GM12878 (cell line): Measurements from ENCODE around the gene CXCL8.

Experiments used
- SMC3 ChIP-seq: IDR thresholded peaks from 2 replicates; pipeline ENCODE4 v1.6.1; 2011; ENCODE audit warnings: low read length, improper control_type of control experiment, borderline replicate concordance
- TF ChIP-seq, protein P1 (sequence below): fragments of 450-650 bp; IDR thresholded peaks from 2 replicates; pipeline ENCODE4 v1.6.1; 2016; ENCODE audit warnings: mild to moderate bottlenecking
- TF ChIP-seq, protein P2 (sequence below): IDR thresholded peaks from 2 replicates; pipeline ENCODE4 v1.6.1; 2012; ENCODE audit warnings: improper control_type of control experiment, low read depth, low read length; ENCODE audit not compliant: insufficient replicate concordance

DNA sequence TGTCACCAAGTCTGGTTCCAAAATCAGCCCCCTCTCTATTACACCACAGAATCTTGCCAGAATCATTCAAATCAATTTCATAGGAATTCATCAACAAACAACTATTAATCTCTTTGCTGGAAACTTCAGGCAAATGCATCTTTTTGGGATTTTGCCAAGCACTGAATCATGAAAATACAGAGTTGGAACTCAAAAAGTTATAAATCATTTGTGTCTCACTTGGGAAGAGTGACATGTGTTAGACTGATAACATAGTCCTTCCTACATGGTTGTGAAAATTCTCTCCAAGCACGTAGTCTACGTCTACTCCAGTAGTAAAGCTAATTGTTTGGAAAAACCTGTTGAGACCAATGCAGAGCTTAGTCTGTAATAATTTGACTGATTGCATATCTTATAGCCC lies 19.0 kb downstream of the CXCL8 start:
- TF ChIP-seq, protein P1, sequence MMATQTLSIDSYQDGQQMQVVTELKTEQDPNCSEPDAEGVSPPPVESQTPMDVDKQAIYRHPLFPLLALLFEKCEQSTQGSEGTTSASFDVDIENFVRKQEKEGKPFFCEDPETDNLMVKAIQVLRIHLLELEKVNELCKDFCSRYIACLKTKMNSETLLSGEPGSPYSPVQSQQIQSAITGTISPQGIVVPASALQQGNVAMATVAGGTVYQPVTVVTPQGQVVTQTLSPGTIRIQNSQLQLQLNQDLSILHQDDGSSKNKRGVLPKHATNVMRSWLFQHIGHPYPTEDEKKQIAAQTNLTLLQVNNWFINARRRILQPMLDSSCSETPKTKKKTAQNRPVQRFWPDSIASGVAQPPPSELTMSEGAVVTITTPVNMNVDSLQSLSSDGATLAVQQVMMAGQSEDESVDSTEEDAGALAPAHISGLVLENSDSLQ, result no peak
- no peak for TF ChIP-seq SMC3
- TF ChIP-seq, protein P2, sequence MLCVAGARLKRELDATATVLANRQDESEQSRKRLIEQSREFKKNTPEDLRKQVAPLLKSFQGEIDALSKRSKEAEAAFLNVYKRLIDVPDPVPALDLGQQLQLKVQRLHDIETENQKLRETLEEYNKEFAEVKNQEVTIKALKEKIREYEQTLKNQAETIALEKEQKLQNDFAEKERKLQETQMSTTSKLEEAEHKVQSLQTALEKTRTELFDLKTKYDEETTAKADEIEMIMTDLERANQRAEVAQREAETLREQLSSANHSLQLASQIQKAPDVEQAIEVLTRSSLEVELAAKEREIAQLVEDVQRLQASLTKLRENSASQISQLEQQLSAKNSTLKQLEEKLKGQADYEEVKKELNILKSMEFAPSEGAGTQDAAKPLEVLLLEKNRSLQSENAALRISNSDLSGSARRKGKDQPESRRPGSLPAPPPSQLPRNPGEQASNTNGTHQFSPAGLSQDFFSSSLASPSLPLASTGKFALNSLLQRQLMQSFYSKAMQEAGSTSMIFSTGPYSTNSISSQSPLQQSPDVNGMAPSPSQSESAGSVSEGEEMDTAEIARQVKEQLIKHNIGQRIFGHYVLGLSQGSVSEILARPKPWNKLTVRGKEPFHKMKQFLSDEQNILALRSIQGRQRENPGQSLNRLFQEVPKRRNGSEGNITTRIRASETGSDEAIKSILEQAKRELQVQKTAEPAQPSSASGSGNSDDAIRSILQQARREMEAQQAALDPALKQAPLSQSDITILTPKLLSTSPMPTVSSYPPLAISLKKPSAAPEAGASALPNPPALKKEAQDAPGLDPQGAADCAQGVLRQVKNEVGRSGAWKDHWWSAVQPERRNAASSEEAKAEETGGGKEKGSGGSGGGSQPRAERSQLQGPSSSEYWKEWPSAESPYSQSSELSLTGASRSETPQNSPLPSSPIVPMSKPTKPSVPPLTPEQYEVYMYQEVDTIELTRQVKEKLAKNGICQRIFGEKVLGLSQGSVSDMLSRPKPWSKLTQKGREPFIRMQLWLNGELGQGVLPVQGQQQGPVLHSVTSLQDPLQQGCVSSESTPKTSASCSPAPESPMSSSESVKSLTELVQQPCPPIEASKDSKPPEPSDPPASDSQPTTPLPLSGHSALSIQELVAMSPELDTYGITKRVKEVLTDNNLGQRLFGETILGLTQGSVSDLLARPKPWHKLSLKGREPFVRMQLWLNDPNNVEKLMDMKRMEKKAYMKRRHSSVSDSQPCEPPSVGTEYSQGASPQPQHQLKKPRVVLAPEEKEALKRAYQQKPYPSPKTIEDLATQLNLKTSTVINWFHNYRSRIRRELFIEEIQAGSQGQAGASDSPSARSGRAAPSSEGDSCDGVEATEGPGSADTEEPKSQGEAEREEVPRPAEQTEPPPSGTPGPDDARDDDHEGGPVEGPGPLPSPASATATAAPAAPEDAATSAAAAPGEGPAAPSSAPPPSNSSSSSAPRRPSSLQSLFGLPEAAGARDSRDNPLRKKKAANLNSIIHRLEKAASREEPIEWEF, result no peak
